ENCODE measurements around the gene CAPN5.
"Not testable (repeated sequence)": the region's sequence is repeated elsewhere in the genome, so short reads cannot be mapped to it uniquely, and the experiment has no call there.

Gene CAPN5

DNA sequence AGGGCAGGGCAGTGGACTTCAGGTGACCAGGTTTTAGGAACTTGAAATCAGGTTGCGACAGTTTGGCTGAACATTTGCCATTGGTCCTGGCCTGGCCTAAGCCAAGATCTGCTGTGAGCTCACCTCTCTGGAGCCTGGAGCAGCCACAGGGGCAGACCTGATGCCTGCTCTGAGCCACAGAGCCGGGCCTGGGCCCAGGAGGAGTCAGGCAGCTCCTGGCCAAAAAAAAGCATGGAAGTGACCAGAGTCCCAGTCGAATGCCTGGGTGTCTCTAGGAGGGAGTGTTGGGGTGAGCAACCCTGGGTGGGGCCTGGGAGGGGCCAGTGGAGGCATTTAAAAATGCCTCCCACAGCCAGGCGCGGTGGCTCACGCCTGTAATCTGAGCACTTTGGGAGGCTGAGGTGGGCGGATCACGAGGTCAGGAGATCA, 29.8 kb downstream of the CAPN5 start:
- no peak for DNase-seq (ENCODE audit: low read depth in 2 of 2)

DNA sequence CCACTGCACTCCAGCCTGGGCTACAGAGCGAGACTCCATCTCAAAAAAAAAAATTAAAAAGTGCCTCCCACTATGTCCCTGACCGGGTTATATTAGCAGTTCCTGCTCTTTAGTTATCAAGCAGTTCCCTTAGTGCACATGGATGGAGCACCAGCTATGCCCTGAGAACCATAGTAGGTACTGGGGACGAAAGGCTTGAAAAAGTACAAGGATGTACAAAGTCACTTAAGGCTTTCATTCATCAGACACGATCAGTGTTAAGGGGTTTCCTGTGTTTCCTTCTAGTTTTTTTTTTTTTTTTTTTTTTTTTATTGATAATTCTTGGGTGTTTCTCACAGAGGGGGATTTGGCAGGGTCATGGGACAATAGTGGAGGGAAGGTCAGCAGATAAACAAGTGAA, 30.4 kb downstream of the CAPN5 start:
- DNase-seq (ENCODE audit: low read depth in 2 of 2) = not testable (repeated sequence)

DNA sequence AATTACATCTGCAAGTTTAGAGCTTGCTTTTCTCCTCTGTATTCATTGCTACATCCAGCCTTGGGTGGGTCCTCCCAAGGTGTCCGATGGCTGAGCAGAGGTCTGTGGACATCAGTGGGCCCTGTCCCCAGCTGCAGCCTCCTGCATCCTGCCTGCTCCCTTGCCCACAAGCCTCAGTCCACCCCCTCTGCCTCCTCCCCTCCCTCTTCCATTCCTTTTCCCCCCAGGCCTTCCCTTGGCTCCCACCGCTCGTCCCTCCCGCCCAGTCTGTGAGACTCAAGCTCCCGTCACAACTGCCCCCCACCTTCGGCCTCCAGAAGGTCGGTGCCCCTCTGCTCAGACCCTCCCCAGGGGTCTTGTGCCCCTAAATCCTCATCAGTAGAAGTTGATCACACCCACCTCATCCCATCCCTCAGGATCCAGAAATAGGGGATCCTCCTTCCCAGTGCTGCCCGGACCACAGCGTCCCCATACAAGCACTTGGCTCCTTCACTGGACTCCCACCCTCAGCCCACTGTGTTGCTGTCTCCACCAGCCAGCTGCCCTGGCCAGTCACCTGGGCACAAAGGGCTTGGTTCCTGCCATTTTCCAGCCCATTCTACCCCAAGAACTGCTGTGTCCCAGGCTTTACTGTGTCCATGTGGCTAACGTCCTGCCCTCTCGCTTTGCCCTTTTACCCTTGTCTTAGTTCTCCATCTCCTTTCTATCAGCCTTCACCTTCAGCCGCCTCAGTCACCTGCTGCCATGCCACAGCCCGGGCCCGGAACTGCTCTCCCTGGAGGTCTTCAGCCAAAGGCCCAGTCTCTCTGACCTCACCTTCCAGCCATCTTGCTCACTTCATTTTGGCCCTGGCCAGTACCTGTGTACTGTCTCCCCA, 33.6 kb downstream of the CAPN5 start:
- no peak for DNase-seq (ENCODE audit: low read depth in 2 of 2)

DNA sequence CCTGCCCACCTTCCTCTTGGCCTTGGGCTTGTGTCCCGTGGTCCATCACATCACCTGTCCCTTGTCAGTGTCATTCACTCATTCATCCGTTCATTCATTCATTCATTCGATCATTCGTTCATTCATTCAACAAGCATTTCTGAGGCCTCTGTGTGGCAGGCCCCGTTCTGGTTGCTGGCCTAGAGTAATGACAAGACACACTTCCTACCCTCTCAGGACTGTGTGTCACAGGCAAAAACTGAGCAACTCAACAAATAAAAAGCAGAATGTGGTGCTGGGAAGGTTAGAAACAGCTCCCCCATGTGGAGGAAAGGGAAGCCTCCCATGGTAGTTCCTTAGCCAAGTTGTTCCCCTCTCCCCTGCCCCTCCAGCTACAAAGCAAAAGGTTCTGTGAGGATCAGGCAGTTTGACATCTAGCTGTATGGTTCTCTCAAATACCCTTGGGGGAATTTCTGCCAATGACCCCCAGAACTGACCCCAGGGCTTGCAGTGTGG, 34.3 kb downstream of the CAPN5 start:
- no peak for DNase-seq (ENCODE audit: low read depth in 2 of 2)

DNA sequence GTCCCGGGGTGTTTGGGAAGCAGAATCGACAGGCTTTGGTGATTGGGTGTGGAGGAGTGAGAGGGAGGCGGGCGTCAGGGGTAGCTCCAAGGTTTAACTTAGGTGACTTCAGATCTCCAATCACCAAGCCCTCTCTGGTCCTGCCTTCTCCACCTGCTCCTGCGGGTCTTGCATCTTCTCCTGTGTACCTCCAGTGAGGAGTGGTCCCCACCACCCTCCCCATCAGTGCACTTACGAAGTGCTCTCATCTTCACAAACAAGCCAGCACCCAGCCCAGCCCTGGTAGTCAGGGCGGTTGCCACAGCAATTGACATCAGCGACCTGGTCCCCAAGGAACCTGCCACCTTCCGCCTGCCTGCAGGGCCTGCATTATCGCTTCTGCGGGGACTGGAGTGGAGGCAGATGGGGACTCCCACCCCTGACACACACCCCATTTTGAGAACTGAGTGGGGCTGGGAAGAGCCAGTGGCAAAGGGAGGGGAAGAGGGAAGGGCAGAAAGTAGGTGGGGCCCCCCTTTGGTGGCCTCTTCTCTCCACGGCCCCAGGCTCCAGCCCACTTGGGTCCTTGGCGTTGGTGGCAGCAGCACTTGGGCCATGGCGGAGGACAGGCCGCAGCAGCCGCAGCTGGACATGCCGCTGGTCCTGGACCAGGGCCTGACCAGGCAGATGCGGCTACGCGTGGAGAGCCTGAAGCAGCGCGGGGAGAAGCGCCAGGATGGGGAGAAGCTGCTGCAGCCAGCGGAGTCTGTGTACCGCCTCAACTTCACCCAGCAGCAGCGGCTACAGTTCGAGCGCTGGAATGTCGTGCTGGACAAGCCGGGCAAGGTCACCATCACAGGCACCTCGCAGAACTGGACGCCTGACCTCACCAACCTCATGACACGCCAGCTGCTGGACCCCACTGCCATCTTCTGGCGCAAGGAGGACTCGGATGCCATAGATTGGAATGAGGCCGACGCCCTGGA, 35.8 kb downstream of the CAPN5 start, which contains the start of gene OMP:
Gene OMP, plus strand, starts transcription at position 595 of the 965 bp plus-strand sequence. Its CDS starts 0 bp downstream, at position 595.
- no peak for DNase-seq (ENCODE audit: low read depth in 2 of 2)

DNA sequence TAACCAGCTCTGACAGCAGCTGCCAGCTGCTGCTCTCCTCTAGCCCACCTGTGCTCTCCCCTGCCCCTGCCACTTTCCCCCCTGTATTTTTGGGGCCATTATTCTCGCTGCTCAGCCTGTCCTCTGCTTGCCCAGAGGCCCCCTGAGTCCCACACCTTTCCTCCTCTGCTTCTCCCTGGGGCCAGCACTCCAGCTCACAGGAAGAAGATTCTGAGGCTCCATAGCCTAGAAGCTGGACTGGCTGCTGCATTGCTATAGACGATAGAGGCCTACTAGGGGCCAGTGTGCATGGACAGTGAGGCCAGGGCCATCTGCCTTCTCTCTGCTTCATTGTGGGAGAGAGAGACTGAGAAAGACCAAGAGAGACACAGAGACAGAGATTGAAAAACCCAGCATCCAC, 36.5 kb downstream of the CAPN5 start:
- no peak for DNase-seq (ENCODE audit: low read depth in 2 of 2)

DNA sequence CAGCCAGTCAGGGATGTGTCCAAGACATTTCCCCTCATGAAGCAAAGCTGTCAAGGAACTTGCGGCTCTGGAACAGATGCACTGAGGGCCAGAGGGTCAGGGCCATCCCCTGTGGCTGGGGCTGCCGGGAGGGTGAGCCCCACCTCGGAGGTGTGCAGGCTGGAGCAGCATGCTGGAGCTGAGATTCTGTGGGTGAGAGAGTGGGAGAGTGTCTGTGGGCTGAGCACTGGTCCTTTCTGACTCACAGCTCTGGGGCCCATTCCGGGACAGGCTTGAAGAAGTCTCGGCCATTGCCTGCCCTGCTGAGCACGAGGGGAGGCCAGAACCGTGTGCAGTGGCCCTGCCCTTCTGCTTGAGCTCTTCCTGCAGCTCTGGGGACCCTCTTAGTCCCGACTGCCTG, 38.0 kb downstream of the CAPN5 start:
- no peak for DNase-seq (ENCODE audit: low read depth in 2 of 2)

DNA sequence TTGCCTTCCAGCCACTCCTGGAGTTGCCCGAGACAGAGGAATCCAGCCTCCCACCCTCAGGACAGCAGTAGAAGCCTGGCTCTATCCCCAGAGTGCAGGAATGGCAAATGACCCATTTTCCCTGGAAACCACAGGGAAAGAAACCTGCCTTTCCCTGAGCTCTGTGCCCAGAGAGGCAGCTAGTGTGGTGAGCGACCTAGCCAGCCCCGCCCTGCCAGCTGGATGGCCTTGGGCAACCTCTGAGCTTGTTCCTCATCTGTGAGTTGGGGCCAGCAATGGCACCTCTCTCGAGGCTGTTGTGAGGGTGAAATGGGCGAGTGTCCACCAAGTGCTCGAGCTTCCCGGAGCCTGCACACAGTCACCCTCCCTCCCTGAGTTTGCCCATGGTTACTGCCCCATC, 39.5 kb downstream of the CAPN5 start:
- DNase-seq (ENCODE audit: low read depth in 2 of 2) = no peak

DNA sequence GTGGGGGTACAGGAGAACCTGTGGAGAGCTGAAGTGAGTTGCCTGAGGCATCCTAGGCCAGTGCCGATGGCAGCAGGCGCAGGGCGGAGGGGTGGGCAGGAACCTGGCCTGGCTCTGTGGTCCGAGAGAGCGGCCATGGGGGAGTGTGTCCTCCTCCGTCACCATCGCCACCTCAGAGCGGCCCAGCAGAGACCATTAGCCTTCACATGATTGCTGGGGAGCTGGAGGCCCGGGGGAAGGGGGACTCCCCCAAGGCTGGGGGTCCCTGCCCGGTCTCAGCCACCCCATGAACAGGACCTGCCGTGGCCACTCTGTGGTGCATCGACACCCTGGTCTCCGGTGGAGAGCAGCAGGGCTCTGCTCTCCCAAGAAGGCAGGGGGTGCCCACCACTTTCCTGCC, 40.0 kb downstream of the CAPN5 start:
- no peak for DNase-seq (ENCODE audit: low read depth in 2 of 2)

DNA sequence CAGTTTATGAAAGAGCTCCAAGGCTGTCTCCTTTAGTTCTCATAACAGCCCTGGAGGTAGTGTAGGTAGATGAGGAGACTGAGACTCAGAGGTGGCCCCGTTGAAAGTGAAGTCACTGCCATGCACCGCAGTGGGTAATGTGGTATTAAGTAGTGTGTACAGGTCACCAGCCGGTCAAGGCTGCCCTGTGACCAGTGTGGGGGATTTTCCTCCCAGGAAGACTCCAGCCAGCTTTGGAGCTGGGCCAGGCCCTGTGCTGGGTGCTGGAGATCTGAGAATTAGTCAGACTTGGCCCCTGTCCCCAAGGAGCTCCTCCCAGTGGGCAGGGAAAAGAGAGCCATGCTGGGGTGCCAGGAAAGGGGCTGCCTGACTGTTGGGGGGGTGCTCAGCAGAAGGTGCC, 41.2 kb downstream of the CAPN5 start:
- no peak for DNase-seq (ENCODE audit: low read depth in 2 of 2)

DNA sequence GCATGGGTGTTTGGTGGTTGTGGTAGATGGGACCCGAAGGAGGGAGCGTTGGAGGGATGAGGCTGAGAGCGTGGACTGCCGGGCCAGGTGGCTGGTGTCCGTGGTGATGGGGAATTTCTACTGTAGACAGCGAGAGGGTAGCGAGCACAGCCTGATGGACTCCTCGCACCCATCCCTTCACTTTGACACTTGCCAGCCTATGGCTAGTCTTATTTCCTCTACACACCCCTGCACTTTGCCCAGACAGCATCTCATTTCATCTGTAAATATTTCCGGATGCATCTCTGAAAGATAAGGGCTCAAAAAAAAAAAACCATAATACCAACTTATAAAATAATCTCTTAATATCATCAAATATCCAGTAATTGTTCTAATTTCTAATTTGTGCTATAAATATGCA, 41.7 kb downstream of the CAPN5 start:
- DNase-seq (ENCODE audit: low read depth in 2 of 2) = no peak

DNA sequence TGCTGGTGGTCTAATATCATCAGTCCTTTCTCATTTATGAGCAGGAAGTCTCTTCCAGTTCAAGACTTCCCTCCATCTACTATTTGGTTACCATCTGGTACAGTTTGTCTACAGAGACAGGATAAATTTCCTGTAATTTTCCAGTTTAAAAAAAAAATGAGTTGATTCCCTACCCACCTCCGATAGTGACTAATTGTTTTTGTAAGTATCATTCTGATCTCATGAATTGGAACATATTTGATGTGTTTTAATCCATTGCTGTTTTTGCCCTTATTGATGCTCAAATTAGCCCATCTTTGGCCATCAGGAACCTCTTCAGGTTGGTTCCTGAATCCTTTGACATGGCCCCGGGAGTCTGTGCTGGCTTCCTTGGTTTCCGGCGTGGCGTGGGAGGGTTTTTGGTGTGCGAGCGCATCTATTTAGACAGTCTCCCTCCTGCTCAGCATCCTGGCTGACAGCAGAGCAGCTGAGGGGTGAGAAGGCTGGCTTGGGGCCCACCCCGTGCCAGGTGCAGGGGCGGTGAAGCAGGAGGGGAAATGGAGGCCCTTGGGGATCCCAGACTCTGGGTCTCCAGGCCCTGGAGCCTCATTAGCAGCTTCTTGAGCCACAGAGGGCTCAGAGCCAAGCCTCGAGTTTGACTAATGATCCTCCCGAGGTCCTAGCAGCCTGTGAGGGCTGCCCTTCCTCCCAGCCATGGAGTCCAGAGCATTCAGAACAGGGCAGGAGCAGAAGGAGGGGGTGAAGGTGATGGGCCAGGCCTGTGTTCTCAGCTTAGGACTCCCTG, 42.7 kb downstream of the CAPN5 start:
- DNase-seq (ENCODE audit: low read depth in 2 of 2) = no peak

DNA sequence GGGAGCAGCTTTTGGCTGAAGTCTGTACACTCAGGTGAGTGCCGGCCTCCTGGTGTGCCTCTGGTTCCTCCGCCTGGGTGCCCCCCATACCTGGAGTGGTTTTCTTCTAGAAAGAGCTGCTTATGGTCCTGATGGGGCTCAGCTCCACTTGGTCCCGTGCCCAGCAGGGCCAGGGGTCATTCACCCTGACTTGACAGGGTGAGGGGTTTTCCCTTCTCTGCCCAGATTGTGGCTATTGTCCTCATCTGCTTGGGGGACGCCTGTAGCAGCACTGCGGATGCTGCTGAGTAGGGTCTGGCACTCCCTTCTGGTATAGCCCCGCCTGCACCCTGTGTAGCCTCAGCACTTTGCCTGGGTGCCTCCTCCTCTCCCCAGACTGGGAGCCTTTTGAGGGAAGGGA, 44.1 kb downstream of the CAPN5 start:
- no peak for DNase-seq (ENCODE audit: low read depth in 2 of 2)

DNA sequence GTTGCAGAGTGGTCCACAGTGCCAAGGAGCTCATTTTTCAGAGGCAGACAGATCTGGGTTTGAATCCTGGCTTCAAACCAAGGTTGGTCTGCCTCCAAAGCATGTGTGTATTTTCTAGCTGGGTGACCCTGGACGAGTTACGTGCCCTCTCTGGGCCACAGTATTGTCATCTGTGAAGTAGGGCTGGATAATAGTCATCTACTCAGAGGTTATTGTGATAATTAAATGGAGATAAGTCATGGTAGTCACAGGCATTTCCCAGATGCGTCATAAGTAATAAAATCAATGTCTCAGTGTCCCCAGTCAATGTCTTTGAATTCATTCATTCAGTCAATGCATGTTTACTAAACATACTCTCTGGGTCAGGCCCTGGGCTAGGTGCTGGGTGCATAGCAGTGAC, 44.5 kb downstream of the CAPN5 start:
- no peak for DNase-seq (ENCODE audit: low read depth in 2 of 2)

DNA sequence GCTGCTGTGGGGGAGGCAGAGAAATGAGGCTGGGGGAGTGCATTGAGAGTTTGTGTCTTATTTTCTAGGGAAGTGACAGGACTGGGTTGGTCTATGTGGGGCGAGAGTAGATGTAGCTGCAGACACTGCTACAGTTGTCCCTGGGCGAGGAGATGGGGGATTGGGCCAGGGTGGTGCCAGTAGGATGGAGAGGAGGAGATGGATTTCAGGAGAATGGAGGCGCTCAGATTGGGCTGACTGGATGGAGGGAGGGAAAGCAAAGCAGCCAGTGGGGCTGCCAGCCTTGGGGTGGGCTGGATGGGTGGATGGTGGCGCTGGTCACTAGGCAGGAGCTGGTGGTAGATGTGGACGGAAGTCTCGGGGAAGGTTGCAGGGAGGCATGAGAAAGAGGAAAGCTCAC, 45.2 kb downstream of the CAPN5 start:
- DNase-seq (ENCODE audit: low read depth in 2 of 2) = no peak

DNA sequence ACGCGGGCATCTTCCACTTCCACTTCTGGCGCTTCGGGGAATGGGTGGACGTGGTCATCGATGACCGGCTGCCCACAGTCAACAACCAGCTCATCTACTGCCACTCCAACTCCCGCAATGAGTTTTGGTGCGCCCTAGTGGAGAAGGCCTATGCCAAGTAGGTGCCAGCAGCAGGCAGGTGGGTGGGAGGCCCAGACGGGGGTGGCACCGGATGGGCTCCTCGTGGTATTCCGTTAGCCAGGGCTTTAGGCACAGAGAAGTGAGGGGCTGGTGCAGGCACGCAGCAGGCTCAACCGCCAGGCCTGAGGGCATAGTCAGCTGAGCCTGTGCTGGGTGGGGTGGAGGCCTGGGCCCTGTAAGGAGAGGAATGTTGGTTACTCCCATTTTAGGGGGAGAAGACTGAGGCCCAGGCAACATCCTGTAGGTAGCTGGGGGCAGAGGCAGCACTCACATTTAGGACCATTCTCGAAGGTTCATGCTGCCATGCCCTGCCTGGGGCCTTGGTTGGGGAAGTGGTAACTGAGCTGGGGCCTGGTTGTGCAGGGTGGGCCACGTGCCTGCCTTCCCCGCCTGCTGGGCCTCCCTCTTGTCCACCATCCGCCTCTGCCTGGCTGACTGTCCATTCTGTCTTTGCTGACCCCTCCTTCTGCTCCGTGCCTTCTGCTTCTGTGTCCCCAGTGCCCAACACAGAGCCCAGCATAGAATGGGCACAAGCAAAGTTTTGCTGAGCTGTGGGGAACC, 46.0 kb downstream of the CAPN5 start:
- DNase-seq (ENCODE audit: low read depth in 2 of 2) = no peak

DNA sequence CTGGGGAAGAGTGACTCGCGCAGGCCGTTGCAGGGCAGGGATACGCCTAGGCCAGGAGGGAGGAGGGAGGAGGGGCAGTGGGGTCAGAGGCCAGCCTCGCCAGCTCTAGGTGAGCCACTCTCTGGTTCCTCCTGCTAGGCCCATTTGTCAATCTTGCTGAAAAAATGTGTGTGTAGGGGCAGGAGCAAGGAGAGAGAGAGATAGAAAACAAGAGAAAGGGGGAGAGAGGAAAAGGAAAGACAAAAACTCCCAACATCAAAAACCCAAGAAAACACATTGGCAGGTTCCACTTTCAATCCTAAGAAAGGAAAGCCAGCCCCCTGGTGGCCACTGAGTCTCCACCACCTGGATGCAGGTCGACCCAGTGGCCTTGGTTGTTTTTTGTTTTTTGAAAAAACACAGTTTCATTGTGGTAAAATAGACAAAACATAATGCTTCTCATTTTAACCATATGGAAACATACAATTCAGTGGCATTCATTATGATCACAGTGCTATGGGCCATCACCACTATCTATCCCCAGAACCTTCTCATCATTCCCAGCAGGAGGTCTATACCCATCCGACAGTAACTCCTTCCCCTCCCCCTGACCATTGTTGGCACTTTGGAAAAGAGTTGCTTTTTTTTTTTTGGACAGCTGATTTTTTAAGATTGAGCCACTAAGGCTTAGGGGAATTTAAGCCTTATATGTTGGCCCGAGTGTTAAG, 46.8 kb downstream of the CAPN5 start:
- DNase-seq (ENCODE audit: low read depth in 2 of 2) = no peak

DNA sequence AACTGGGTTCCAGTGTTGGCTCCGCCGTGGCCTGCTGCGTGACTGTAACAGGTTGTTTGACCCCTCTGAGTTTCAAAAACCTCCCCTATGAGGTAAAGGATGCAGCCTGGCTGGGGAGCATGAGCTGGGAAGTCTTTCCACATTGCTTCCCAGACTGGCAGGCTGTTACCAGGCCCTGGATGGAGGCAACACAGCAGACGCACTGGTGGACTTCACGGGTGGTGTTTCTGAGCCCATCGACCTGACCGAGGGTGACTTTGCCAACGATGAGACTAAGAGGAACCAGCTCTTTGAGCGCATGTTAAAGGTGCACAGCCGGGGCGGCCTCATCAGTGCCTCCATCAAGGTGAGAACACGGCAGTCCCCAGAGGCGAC, 47.3 kb downstream of the CAPN5 start:
- DNase-seq (ENCODE audit: low read depth in 2 of 2) = no peak

DNA sequence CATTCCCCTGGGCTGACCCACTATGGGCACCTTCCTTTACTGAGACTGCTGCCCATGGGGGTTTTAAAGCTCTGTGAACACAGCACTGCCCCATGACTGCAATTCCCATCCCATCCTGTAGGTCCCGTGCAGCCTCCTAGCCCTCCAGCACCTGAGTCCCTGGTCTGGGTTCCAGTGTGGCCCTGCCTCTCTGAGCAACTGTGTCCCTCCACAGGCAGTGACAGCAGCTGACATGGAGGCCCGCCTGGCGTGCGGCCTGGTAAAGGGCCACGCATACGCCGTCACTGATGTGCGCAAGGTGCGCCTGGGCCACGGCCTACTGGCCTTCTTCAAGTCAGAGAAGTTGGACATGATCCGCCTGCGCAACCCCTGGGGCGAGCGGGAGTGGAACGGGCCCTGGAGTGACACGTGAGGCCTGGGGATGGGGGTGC, 48.4 kb downstream of the CAPN5 start:
- DNase-seq (ENCODE audit: low read depth in 2 of 2) = no peak

DNA sequence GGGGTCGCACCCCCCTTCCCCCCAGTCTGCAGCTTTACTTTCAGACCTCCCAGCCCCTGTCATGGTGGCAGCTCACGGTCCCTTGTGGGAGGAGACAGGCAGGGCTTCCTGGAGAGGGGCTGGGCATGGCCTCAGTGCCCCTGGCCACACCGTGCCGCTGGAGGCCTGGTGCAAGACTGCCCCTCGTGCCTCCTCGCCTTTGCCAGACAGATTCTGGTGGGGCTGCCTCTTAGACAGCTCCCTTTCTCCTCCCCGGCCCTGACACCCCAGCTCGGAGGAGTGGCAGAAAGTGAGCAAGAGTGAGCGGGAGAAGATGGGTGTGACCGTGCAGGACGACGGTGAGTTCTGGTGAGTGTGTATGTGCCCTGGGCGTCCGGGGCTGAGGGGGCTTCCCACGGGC, 49.2 kb downstream of the CAPN5 start:
- no peak for DNase-seq (ENCODE audit: low read depth in 2 of 2)

Measured in stimulated activated CD8-positive, alpha-beta memory T cell treated with anti-CD3 and anti-CD28 coated beads, Interleukin-7, amount 100 ng/mL, for 1 hour (primary cell).